Fibroblast of lung (primary cell): ENCODE data around the gene PTDSS2. TPM values are rescaled to one million over a fixed set of nuclear protein-coding genes. Genes with fewer than 3 reads are reported as not detected.

Experiments
- DNase-seq, 2 donors: peaks; one replicate each; pipeline versions ENCODE4 v3.0.0 to v3.0.0-alpha.2; 2010; ENCODE audit warnings: low read depth in 2 of 2
- H2AFZ ChIP-seq: 2 replicates; pipeline ENCODE4 v1.5.1; 2012; ENCODE audit warnings: low read length, control low read depth, inconsistent platforms
- H3K27ac ChIP-seq: 2 replicates; pipeline ENCODE4 v1.5.1; 2011; ENCODE audit warnings: low read length, control low read depth; ENCODE audit not compliant: insufficient read depth
- H3K27me3 ChIP-seq: 2 replicates; pipeline ENCODE4 v1.5.1; 2011; ENCODE audit warnings: mild to moderate bottlenecking, low read length; ENCODE audit not compliant: control insufficient read depth, insufficient read depth
- H3K36me3 ChIP-seq: 2 replicates; pipeline ENCODE4 v1.5.1; 2011; ENCODE audit warnings: low read length; ENCODE audit not compliant: control insufficient read depth, insufficient read depth
- H3K4me1 ChIP-seq: 2 replicates; pipeline ENCODE4 v1.5.1; 2011; ENCODE audit warnings: low read length; ENCODE audit not compliant: control insufficient read depth, insufficient read depth; ENCODE audit errors: extremely low read depth
- H3K4me2 ChIP-seq: 2 replicates; pipeline ENCODE4 v1.5.1; 2011; ENCODE audit warnings: low read length, control low read depth; ENCODE audit not compliant: insufficient read depth; ENCODE audit errors: extremely low read depth
- H3K4me3 ChIP-seq, 4 experiments: fragments of 200-600 bp in 1 of 4; sonication (generic) in 1 of 4; replicated peaks in 1 of 4; 2 replicates each; pipeline ENCODE4 v1.5.1; 2011 to 2016; ENCODE audit warnings: low read length in 4 of 4, low read depth in 3 of 4, mild to moderate bottlenecking in 3 of 4, control low read depth in 2 of 4, inconsistent platforms in 1 of 4, mixed read lengths in 1 of 4; ENCODE audit not compliant: insufficient read depth in 1 of 4; ENCODE audit errors: control extremely low read depth in 1 of 4
- H3K79me2 ChIP-seq: 2 replicates; pipeline ENCODE4 v1.5.1; 2012; ENCODE audit warnings: mild to moderate bottlenecking, low read length, inconsistent platforms; ENCODE audit not compliant: control insufficient read depth, insufficient read depth
- H3K9ac ChIP-seq: 2 replicates; pipeline ENCODE4 v1.5.1; 2011; ENCODE audit warnings: mild to moderate bottlenecking, low read length, control low read depth; ENCODE audit not compliant: insufficient read depth
- H3K9me3 ChIP-seq: 2 replicates; pipeline ENCODE4 v1.5.1; 2012; ENCODE audit warnings: low read depth, low read length; ENCODE audit not compliant: control insufficient read depth, insufficient read depth
- H4K20me1 ChIP-seq: 2 replicates; pipeline ENCODE4 v1.5.1; 2011; ENCODE audit warnings: low read length; ENCODE audit not compliant: control insufficient read depth, insufficient read depth; ENCODE audit errors: extremely low read depth
- EZH2 ChIP-seq: IDR thresholded peaks from 2 replicates; pipeline ENCODE4 v1.5.1; 2012; ENCODE audit warnings: low read length, control low read depth, mild to moderate bottlenecking; ENCODE audit errors: missing control alignments
- polyA plus RNA-seq, 2 donors: library from polyadenylated mRNA; depleted of rRNA in 1 of 2; stranded (reverse) in 1 of 2; unstranded in 1 of 2; fragments of >200 nt; gene quantifications; 2 replicates each; pipeline ENCODE4 v1.2.1, GENCODE V29; 2011 to 2012; ENCODE audit warnings: missing spikeins in 1 of 2
- total RNA-seq: library from RNA; depleted of rRNA; stranded (reverse); fragments of >200 nt; gene quantifications from 2 replicates; pipeline ENCODE4 v1.2.1, GENCODE V29; 2014
- TF ChIP-seq, protein P1 (sequence below), 2 donors: IDR thresholded peaks in 1 of 2; conservative IDR thresholded peaks in 1 of 2; 1 replicate in 1 of 2; 2 replicates in 1 of 2; pipeline ENCODE4 v1.5.1; 2011 to 2012; ENCODE audit warnings: low read length in 2 of 2, control low read depth in 1 of 2, inconsistent platforms in 1 of 2, low read depth in 1 of 2, mild to moderate bottlenecking in 1 of 2

PTDSS2 gene
- total and polyA plus RNA-seq, 2 donors (not counting 1 experiment from before 2014, with no cell fraction given): 17.4 to 36.7 TPM

DNA sequence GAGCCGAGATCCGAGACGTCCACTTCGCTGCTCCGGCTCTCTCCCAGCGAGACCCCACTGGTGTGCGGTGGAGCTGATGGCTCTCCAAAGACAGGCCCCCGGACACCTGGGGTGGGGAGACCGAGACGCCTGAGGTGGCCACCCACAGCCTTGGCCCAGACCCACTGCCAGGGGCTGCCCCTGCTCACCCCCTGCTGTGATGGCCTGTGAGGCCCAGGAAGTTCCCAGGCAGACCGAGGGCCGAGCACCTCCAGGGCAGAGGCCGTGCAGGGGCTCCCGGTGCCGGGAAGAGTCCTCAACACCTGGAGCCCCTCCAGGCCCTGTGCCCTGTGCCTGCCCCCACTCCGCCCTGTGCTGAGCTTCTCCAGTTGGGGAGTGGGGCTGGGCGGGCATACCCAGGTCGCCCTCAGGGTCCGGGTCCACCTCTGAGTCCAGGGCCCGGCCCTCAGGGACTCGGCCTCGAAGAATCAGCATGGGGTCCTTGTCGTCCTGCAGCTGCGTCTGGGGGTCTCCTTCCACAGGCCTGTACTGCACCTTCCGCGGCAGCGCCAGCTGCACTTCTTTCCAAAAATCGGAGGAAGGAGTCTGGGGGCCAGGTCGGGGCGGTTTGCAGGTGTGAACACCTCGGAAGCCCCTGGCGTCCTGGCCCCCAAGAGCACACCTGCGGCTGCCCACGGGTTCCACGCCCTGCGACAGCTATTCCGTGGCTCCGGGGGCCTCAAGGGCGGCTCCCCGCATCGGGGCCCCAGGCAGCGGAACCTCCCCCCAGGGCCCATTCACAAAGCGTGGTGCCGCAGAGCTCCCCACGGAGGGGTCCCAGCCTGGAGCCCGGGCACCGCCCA, 43.9 kb upstream of the PTDSS2 start:
- Histone ChIP-seq H3K36me3 (no peaks in the 10 kb centered on the region), H4K20me1 (no peaks in the 10 kb centered on the region), H3K9me3 (no peaks in the 10 kb centered on the region), H3K4me1 (no peaks in the 10 kb centered on the region), H2AFZ (peak overlapping the region; percentile 53), H3K27ac (no peak overlapping the region), H3K79me2 (no peaks in the 10 kb centered on the region), H3K4me2 (peak overlapping the region; percentile 71), H3K9ac (peak overlapping the region; percentile 63), H3K27me3 (no peaks in the 10 kb centered on the region), H3K4me3 (peak overlapping the region in 3 of 4 experiments; percentile 47 to 67 (median 52))
- TF ChIP-seq EZH2: no peak
- TF ChIP-seq, protein P1, sequence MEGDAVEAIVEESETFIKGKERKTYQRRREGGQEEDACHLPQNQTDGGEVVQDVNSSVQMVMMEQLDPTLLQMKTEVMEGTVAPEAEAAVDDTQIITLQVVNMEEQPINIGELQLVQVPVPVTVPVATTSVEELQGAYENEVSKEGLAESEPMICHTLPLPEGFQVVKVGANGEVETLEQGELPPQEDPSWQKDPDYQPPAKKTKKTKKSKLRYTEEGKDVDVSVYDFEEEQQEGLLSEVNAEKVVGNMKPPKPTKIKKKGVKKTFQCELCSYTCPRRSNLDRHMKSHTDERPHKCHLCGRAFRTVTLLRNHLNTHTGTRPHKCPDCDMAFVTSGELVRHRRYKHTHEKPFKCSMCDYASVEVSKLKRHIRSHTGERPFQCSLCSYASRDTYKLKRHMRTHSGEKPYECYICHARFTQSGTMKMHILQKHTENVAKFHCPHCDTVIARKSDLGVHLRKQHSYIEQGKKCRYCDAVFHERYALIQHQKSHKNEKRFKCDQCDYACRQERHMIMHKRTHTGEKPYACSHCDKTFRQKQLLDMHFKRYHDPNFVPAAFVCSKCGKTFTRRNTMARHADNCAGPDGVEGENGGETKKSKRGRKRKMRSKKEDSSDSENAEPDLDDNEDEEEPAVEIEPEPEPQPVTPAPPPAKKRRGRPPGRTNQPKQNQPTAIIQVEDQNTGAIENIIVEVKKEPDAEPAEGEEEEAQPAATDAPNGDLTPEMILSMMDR (conservative IDR thresholded peaks at IDR 0.05 in 1 of 2, IDR thresholded peaks at IDR 0.05 in 1 of 2; ENCODE audit: low read depth in 1 of 2, low read length in 2 of 2): no peak
- DNase-seq: no peak

DNA sequence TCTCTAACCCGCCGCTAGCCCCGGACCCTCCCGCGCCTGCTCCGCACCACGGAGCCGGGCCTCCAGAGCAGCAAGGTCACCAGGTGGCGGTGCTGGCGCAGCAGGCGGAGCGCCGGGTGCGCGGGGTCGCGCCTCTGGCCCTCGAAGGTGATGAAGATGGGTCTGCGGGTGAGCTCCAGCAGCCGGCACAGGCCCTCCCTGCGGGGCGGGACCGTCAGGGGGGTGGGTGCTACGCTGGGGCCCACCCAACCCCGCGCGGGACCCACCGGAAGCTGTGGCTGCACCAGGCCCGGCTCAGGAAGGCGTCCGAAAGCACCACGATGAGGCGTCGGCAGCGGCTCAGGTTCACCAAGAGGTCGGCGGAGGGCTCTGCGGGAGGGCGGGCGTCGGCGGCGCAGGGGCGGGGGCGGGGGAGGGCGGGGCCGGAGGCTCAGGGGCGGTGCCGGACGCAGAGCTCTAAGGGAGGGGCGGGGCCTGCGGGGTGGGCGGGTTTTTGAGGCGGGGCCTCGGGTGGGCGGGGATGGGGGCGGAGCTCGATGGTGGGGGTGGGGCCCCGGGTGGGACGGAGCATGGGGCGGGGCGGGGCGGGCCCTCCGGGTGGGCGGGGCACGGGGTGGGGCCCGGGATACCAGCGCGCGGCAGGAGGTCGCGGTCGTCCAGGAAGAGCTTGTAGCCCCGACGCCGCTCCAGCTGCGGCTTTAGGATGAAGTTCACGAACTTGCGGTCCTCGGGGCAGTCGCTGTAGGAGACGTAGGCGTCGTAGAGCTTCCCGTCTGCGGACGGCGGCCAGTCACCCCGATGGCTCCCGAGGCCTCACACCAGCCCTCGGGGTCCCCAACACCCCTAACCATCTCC, 43.1 kb upstream of the PTDSS2 start:
- peak overlapping the region; percentile 63 for H3K9ac ChIP-seq
- H2AFZ ChIP-seq: peak overlapping the region; percentile 53
- peak overlapping the region; percentile 71 for H3K4me2 ChIP-seq
- H3K36me3 ChIP-seq: no peaks in the 10 kb centered on the region
- peak overlapping the region; percentile 31 to 67 (median 50) for H3K4me3 ChIP-seq
- no peak overlapping the region for H3K27ac ChIP-seq
- no peaks in the 10 kb centered on the region for H3K9me3 ChIP-seq
- H3K4me1 ChIP-seq: no peaks in the 10 kb centered on the region
- peak; percentile 71 for DNase-seq
- H3K79me2 ChIP-seq: no peaks in the 10 kb centered on the region
- no peak for TF ChIP-seq EZH2
- TF ChIP-seq, protein P1 (conservative IDR thresholded peaks at IDR 0.05 in 1 of 2, IDR thresholded peaks at IDR 0.05 in 1 of 2; ENCODE audit: low read depth in 1 of 2, low read length in 2 of 2): no peak
- H3K27me3 ChIP-seq: no peaks in the 10 kb centered on the region
- H4K20me1 ChIP-seq: no peaks in the 10 kb centered on the region

GRCh38 chr11:407651-408123, 42.4 kb upstream of the PTDSS2 start:
- no peak overlapping the region for H3K4me2 ChIP-seq
- H4K20me1 ChIP-seq: no peaks in the 10 kb centered on the region

More at GRCh38 chr11:407651-408123, 42.4 kb upstream of the PTDSS2 start:
- Histone ChIP-seq H3K4me3 (no peak overlapping the region), H2AFZ (no peak overlapping the region), H3K9me3 (no peaks in the 10 kb centered on the region), H3K36me3 (no peaks in the 10 kb centered on the region), H3K9ac (no peak overlapping the region), H3K27ac (no peak overlapping the region), H3K79me2 (no peaks in the 10 kb centered on the region), H3K27me3 (no peaks in the 10 kb centered on the region), H3K4me1 (no peaks in the 10 kb centered on the region)
- TF ChIP-seq, protein P1 (conservative IDR thresholded peaks at IDR 0.05 in 1 of 2, IDR thresholded peaks at IDR 0.05 in 1 of 2; ENCODE audit: low read depth in 1 of 2, low read length in 2 of 2): no peak
- no peak for TF ChIP-seq EZH2
- no peak for DNase-seq
